ENCODE data around the gene HTRA2.

DNA sequence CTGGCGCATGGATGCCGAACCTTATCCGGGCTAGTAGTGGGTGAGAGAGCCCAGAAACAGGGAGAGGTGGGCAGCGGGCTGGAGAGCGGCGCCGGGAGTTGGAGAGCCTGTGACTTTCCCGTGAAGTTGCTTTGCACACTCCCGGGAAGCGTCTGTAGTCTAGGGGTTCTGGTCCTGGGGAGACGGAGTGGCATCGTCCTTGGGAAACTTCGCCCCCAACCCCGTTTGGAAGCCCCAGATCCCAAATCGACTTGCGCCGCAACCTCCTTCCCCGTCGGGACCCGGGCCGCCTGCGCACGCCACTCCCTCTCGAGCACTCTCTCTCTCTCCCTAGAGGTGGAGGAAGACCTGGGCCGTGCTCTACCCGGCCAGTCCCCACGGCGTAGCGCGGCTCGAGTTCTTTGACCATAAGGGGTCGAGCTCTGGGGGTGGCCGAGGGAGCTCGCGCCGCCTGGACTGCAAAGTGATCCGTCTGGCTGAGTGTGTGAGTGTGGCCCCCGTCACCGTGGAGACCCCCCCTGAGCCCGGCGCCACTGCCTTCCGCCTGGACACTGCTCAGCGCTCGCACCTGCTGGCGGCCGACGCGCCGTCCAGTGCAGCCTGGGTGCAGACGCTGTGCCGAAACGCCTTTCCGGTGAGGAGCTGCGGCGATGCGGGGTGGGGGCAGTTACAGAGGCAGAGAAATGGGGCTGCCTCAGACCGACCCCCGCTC, 25.2 kb downstream of the HTRA2 start:
- TF ChIP-seq POLR2A (IDR thresholded peaks at IDR 0.05; ENCODE audit: low read depth, low read length) (no peak; the same call in 1 of the 2 replicates), POU2F2 (IDR thresholded peaks at IDR 0.05; ENCODE audit: low read depth, low read length) (no peak), POLR2AphosphoS5 (IDR thresholded peaks at IDR 0.05; ENCODE audit: low read depth, low read length) (no peak), SPI1 (IDR thresholded peaks at IDR 0.05; ENCODE audit: low read depth, low read length) (no peak), TAF1 (IDR thresholded peaks at IDR 0.05; ENCODE audit: low read depth, low read length) (no peak), PAX5 (IDR thresholded peaks at IDR 0.05; ENCODE audit: insufficient read depth, low read length, severe bottlenecking) (no peak)
